DMS53 (cell line): ENCODE measurements around the gene DYSF.
"Not testable (repeated sequence)": the region's sequence is repeated elsewhere in the genome, so short reads cannot be mapped to it uniquely, and the experiment has no call there.

Experiments
- DNase-seq: peaks from one replicate; lab custom pipeline; 2025; lab: John Stamatoyannopoulos, UW

The DYSF gene

DNA sequence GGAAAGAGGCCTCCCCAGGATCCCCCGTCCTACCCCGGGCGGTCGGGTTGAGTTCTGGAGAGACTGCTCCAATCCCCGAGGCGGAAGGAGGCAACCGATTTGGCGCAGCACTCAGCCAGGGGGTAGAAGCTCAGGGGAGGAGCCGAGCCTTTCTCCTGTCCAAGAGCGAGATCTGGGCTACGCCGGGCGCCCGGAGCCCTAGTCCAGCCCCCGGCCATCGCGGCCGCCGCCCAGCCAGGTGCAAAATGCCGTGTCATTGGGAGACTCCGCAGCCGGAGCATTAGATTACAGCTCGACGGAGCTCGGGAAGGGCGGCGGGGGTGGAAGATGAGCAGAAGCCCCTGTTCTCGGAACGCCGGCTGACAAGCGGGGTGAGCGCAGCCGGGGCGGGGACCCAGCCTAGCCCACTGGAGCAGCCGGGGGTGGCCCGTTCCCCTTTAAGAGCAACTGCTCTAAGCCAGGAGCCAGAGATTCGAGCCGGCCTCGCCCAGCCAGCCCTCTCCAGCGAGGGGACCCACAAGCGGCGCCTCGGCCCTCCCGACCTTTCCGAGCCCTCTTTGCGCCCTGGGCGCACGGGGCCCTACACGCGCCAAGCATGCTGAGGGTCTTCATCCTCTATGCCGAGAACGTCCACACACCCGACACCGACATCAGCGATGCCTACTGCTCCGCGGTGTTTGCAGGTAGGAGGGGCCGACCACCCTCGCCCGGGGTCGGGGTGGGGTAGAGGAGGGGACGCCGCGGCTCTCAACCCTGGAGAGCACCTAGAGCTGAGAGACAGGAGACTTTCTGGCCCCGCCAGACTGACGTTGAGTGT is at the start of gene DYSF:
DYSF (plus strand) TSS at position 158 of the 817 bp plus-strand sequence.
- peak; percentile 80 for DNase-seq

DNA sequence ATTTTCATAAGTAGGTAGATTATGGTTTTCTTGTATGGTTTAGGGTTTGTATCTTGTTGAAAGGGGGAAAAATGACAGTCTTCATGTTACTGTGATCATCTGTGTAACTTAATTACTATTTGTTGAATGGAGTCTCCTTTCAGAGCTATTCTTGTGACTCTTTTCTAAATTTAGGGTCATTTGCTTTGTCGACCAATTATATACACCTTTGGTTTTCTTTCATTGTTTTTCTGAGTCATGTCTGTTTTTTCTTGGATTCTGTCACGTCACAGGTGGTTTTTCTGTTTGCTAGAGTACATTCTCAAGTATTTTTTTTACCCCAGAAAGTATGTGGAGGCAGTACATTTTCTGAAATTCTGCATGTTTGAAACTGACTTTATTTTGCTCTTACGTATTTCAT is 43.8 kb upstream of the DYSF start:
- DNase-seq = no peak

- DNase-seq = no peak
Observed at GRCh38 chr2:71410696-71411095, 42.7 kb upstream of the DYSF start.

GRCh38 chr2:71416866-71417265 is 36.5 kb upstream of the DYSF start:
- DNase-seq = not testable (repeated sequence)

- DNase-seq = peak; percentile 47
Observed at GRCh38 chr2:71417300-71418202, 35.8 kb upstream of the DYSF start.

- no peak for DNase-seq
Observed at GRCh38 chr2:71419145-71419544, 34.2 kb upstream of the DYSF start.

GRCh38 chr2:71419976-71420375 is 33.4 kb upstream of the DYSF start:
- DNase-seq = no peak

- DNase-seq = no peak
Observed at GRCh38 chr2:71422786-71423185, 30.6 kb upstream of the DYSF start.

GRCh38 chr2:71423817-71424420 is 29.4 kb upstream of the DYSF start:
- no peak for DNase-seq

- no peak for DNase-seq
Observed at GRCh38 chr2:71426721-71427120, 26.6 kb upstream of the DYSF start.

GRCh38 chr2:71428472-71429383 is 24.6 kb upstream of the DYSF start:
- DNase-seq = no peak

GRCh38 chr2:71445142-71445541 is 8.2 kb upstream of the DYSF start:
- not testable (repeated sequence) for DNase-seq

GRCh38 chr2:71446505-71446904 is 6.9 kb upstream of the DYSF start:
- DNase-seq = no peak

- DNase-seq = no peak
Observed at GRCh38 chr2:71449343-71449742, 4.0 kb upstream of the DYSF start.

DNA sequence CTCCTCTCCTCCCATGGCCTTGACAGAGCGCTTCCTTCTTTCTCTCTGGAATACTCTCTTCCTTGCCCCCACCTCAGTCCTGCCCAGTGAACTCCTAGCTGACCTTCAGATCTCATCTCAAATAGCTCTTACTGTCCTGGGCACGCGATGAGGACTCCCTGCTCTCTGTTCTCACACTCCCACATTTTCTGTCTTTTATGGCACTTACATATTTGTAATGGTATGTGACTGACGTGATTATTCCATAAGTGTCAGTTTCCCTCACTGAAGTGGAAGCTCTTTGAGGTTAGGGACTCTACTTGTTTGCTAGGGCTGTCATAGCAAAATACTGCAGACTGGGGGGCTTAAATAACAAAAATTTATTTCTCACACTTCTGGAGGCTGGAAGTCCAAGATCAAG is 1.7 kb upstream of the DYSF start:
- DNase-seq = no peak

GRCh38 chr2:71452565-71452964 is 796 bp upstream of the DYSF start:
- peak; percentile 86 for DNase-seq

DNA sequence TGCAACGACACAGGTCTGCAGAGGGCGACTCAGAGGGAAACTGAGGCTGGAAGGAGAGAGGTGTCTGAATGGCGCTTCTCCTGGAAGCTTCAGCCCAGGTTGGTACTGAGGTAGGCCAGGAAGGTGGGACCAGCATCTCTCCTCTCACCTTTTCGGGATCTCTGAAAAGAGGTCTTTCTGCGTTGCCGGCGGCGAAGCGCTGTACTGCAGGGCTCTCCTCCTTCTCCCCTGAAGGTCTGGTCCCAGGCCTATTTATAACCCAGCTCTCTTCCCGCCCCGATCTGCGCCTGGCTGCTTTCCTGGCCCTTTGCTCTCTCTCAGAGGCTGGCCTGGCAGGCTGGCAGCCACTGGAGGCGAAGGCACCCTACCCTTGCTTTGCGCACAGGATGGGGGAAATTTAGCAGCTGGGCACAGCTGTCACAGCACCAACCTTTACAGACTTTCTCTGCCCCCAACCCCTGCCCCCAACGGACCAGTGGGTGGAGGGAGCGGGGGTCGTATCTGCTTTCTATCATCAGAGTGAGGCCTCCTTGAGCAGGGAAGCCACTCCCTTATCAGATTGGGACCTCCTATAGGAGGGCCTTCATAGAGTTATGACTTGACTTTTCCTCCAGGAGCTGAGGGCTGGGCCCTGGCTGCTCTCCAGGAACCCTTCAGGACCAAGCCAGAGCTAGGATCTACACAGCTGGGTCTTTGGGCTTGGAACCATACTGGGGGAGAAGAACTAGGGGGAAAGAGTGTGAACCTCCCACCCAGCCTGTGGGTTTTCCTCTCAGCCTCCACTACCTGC is 1.1 kb downstream of the DYSF start:
- DNase-seq = peak; percentile 39

DNA sequence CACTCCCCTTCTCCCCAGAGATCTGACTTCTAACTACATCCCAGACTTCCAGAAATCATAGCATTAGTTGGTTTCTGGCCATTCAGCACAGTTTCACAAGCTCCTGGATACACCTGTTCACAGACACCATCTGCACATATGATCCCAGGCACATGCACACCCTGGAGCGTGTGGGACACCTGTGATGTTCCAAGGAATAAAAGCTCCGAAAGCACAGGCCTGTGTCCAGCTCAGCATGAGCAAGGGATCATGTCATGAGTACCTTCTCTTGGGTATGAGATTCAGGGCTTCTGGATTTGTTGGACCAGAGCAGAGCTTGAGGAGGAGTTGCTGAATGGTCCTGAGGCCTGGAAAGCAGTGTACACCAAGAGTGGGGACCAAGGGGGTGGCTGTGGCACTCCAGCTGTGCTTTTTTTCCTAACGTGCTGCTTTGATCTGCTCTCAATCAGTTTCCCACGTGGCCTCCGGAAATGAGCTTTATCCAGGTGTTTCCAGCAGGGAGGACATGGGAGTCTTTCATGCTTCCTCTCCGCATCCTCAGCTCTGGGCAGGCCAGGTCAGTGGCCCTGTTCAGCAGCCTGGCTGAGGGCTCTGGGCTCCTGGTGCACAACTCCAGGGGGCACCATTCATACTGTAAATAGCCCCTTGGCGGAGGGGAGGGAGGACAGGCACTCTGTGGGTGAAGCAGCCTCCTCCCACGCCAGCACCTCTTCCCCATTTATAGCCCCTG is 1.8 kb downstream of the DYSF start:
- DNase-seq = no peak

- DNase-seq = no peak
Observed at GRCh38 chr2:71455741-71456569, 2.6 kb downstream of the DYSF start.
